Thyroid gland (tissue), 4 donors: ENCODE measurements around the gene DGCR8.

Experiments used
- CTCF ChIP-seq, 6 experiments: fragments of 200-600 bp in 3 of 6; fragments of 450-650 bp in 3 of 6; sonication (generic) in 3 of 6; IDR thresholded peaks; one replicate each; pipeline ENCODE4 v1.5.1; 2016 to 2019; ENCODE audit warnings: antibody characterized with exemption in 6 of 6, mild to moderate bottlenecking in 2 of 6, inconsistent platforms in 1 of 6, moderate library complexity in 1 of 6
- POLR2A ChIP-seq, 2 donors: fragments of 450-650 bp; IDR thresholded peaks; one replicate each; pipeline ENCODE4 v1.6.1; 2017; ENCODE audit warnings: antibody characterized with exemption in 2 of 2, mild to moderate bottlenecking in 2 of 2, moderate library complexity in 1 of 2

- TF ChIP-seq CTCF (IDR thresholded peaks at IDR 0.05) (no peak), POLR2A (IDR thresholded peaks at IDR 0.05) (no peak)
These were observed 4.0 kb downstream of the DGCR8 start for GRCh38 chr22:20083891-20084546.
